Caco-2 (cell line): ENCODE data around the gene IKZF4. TPM values are rescaled to one million over a fixed set of nuclear protein-coding genes. Genes with fewer than 3 reads are reported as not detected.
A peak's percentile ranks its signal among the peaks of the same experiment; 100 is the strongest.

ENCODE experiments used
- BruUV-seq: library from RNA; stranded (reverse); fragments of 400-500 nt; replicated peaks from 2 replicates; lab custom pipeline; 2021; lab: Mats Ljungman, UMichigan
- CTCF ChIA-PET: fragments of 300-600 bp; sonication (Branson Sonifier 250); formaldehyde crosslinking; loops from one replicate; lab custom pipeline; 2022; ENCODE audit warnings: antibody characterized with exemption; lab: Charles Lee
- POLR2A ChIA-PET: fragments of 300-600 bp; sonication (Branson Sonifier 250); formaldehyde crosslinking; loops from one replicate; lab custom pipeline; 2022; ENCODE audit warnings: antibody characterized with exemption; lab: Charles Lee
- DNase-seq, 2 experiments: peaks; one replicate each; pipeline versions ENCODE4 v3.0.0 to v3.0.0-alpha.2; 2020 to 2022
- H3K27me3 ChIP-seq: replicated peaks from 2 replicates; pipeline ENCODE4 v1.6.0; 2011; ENCODE audit warnings: low read length; ENCODE audit not compliant: control insufficient read depth, insufficient read depth
- H3K36me3 ChIP-seq: 2 replicates; pipeline ENCODE4 v1.5.1; 2011; ENCODE audit warnings: low read length; ENCODE audit not compliant: control insufficient read depth, insufficient read depth
- H3K4me1 ChIP-seq: fragments of 250-450 bp; sonication (Bioruptor Pico); 2 replicates; pipeline ENCODE4 v1.5.1; 2020; ENCODE audit warnings: mild to moderate bottlenecking
- H3K4me3 ChIP-seq: 2 replicates; pipeline ENCODE4 v1.5.1; 2011; ENCODE audit warnings: low read depth, mild to moderate bottlenecking, control low read depth, low read length
- H3K9me3 ChIP-seq: fragments of 250-450 bp; sonication (Bioruptor Pico); 2 replicates; pipeline ENCODE4 v1.5.1; 2020; ENCODE audit warnings: mild to moderate bottlenecking, moderate library complexity
- H3K27ac Mint-ChIP-seq: one replicate; pipeline ENCODE4 v1.8.0; 2022; ENCODE audit warnings: mixed read lengths; ENCODE audit not compliant: unreplicated experiment
- H3K27me3 Mint-ChIP-seq: one replicate; pipeline ENCODE4 v1.8.0; 2022; ENCODE audit warnings: mixed read lengths; ENCODE audit not compliant: insufficient read depth, unreplicated experiment
- H3K36me3 Mint-ChIP-seq: one replicate; pipeline ENCODE4 v1.8.0; 2022; ENCODE audit warnings: mild to moderate bottlenecking, mixed read lengths; ENCODE audit not compliant: insufficient read depth, unreplicated experiment
- H3K4me1 Mint-ChIP-seq: one replicate; pipeline ENCODE4 v1.8.0; 2022; ENCODE audit warnings: low read depth, mixed read lengths; ENCODE audit not compliant: unreplicated experiment
- H3K4me3 Mint-ChIP-seq: one replicate; pipeline ENCODE4 v1.8.0; 2022; ENCODE audit warnings: mild to moderate bottlenecking, moderate library complexity, mixed read lengths; ENCODE audit not compliant: unreplicated experiment
- H3K9me3 Mint-ChIP-seq: one replicate; pipeline ENCODE4 v1.8.0; 2022; ENCODE audit warnings: mixed read lengths; ENCODE audit not compliant: unreplicated experiment
- CTCF ChIP-seq, 2 experiments: fragments of 200-600 bp in 1 of 2; IDR thresholded peaks; 1 replicate in 1 of 2; 2 replicates in 1 of 2; pipeline versions ENCODE4 v1.5.1 to v1.8.0; 2011 to 2022; ENCODE audit warnings: antibody characterized with exemption in 1 of 2, control low read depth in 1 of 2, inconsistent platforms in 1 of 2, low read depth in 1 of 2, low read length in 1 of 2, mild to moderate bottlenecking in 1 of 2, moderate library complexity in 1 of 2; ENCODE audit not compliant: insufficient read depth in 1 of 2, severe bottlenecking in 1 of 2, unreplicated experiment in 1 of 2
- intact Hi-C: fragments of 100-400 bp; cut with micrococcal nuclease; formaldehyde crosslinking; loops from one replicate; pipeline ENCODE4 v1.10.0; 2022; ENCODE audit not compliant: unreplicated experiment
- total RNA-seq: library from RNA; stranded (reverse); gene quantifications from 2 replicates; pipeline ENCODE4 v1.2.3, GENCODE V29; 2022

IKZF4 gene
- total RNA-seq, 1 experiment from 2014 or later, result 15.7 TPM

- no peaks in the 10 kb centered on the region for H3K27me3 ChIP-seq
- Mint-ChIP-seq H3K4me3 (peak overlapping the region; percentile 89), H3K9me3 (no peaks in the 10 kb centered on the region), H3K27ac (peak overlapping the region; percentile 92), H3K36me3 (peaks cover 59% of the 10 kb centered on the region), H3K4me1 (peaks cover 14% of the 10 kb centered on the region), H3K27me3 (no peaks in the 10 kb centered on the region)
- peak; percentile 59 to 73 for DNase-seq
- TSS peak; percentile 44 for BruUV-seq
- peaks cover 24% of the 10 kb centered on the region for H3K4me1 ChIP-seq
- no peaks in the 10 kb centered on the region for H3K9me3 ChIP-seq
- H3K36me3 ChIP-seq, result peaks cover 13% of the 10 kb centered on the region
- intact Hi-C loops, result no loop called here
- CTCF ChIA-PET, result interaction anchor here (0.6 to 3.2 kb wide), 5 partner anchors 8 to 1745 kb away, joined by 3 to 12 read pairs (median 4); partner anchors contain the start of genes BLOC1S1 and PA2G4
- peak overlapping the region; percentile 74 for H3K4me3 ChIP-seq
- POLR2A ChIA-PET, result interaction anchor here (1.3 to 4.1 kb wide), 2 partner anchors 23 to 25 kb away, joined by 3 to 48 read pairs; partner anchors contain the start of gene PA2G4
- no peak for TF ChIP-seq CTCF (IDR thresholded peaks at IDR 0.05; ENCODE audit: insufficient read depth in 1 of 2, low read depth in 1 of 2, low read length in 1 of 2, severe bottlenecking in 1 of 2, unreplicated experiment in 1 of 2)
These were observed 59.8 kb downstream of the IKZF4 start for GRCh38 chr12:56080556-56081138.

GRCh38 chr12:56081393-56082347 lies 60.8 kb downstream of the IKZF4 start:
- BruUV-seq, result no TSS peak
- ChIA-PET POLR2A (interaction anchor here (0.6 to 4.1 kb wide), 4 partner anchors 15 to 36 kb away, joined by 3 to 48 read pairs (median 5); partner anchors contain the start of genes PA2G4 and ZC3H10), CTCF (interaction anchor here (0.8 to 3.2 kb wide), 2 partner anchors 23 to 45 kb away, joined by 3 to 12 read pairs; partner anchors contain the start of gene PA2G4)
- peak; percentile 79 to 87 for DNase-seq
- peak overlapping the region; percentile 74 for H3K4me3 ChIP-seq
- peak overlapping the region; percentile 89 for H3K4me3 Mint-ChIP-seq
- intact Hi-C loops, result no loop called here
- peaks cover 24% of the 10 kb centered on the region for H3K4me1 ChIP-seq
- no peaks in the 10 kb centered on the region for H3K9me3 ChIP-seq
- H3K36me3 Mint-ChIP-seq, result peaks cover 69% of the 10 kb centered on the region
- H3K27ac Mint-ChIP-seq, result peak overlapping the region; percentile 92
- H3K27me3 Mint-ChIP-seq, result no peaks in the 10 kb centered on the region
- H3K4me1 Mint-ChIP-seq, result peaks cover 22% of the 10 kb centered on the region
- H3K36me3 ChIP-seq, result peaks cover 17% of the 10 kb centered on the region
- no peaks in the 10 kb centered on the region for H3K27me3 ChIP-seq
- no peaks in the 10 kb centered on the region for H3K9me3 Mint-ChIP-seq
- no peak for TF ChIP-seq CTCF (IDR thresholded peaks at IDR 0.05; ENCODE audit: insufficient read depth in 1 of 2, low read depth in 1 of 2, low read length in 1 of 2, severe bottlenecking in 1 of 2, unreplicated experiment in 1 of 2)

GRCh38 chr12:56082382-56082781 lies 61.5 kb downstream of the IKZF4 start:
- no peaks in the 10 kb centered on the region for H3K9me3 Mint-ChIP-seq
- H3K27me3 ChIP-seq, result no peaks in the 10 kb centered on the region
- H3K4me3 Mint-ChIP-seq, result peak overlapping the region; percentile 89
- H3K36me3 Mint-ChIP-seq, result peaks cover 76% of the 10 kb centered on the region
- POLR2A ChIA-PET, result interaction anchor here (4.1 kb wide), 1 partner anchor 21 kb away, joined by 48 read pairs; the partner anchor contains the start of gene PA2G4
- no TSS peak for BruUV-seq
- intact Hi-C loops, result no loop called here
- H3K4me3 ChIP-seq, result peak overlapping the region; percentile 74
- no peak for DNase-seq
- peaks cover 24% of the 10 kb centered on the region for H3K4me1 ChIP-seq
- CTCF ChIA-PET, result interaction anchor here (3.2 kb wide), 1 partner anchor 22 kb away, joined by 12 read pairs; the partner anchor contains the start of gene PA2G4
- H3K4me1 Mint-ChIP-seq, result peaks cover 22% of the 10 kb centered on the region
- H3K27ac Mint-ChIP-seq, result peak overlapping the region; percentile 92
- TF ChIP-seq CTCF (IDR thresholded peaks at IDR 0.05; ENCODE audit: insufficient read depth in 1 of 2, low read depth in 1 of 2, low read length in 1 of 2, severe bottlenecking in 1 of 2, unreplicated experiment in 1 of 2), result no peak
- H3K27me3 Mint-ChIP-seq, result no peaks in the 10 kb centered on the region
- H3K9me3 ChIP-seq, result no peaks in the 10 kb centered on the region
- peaks cover 18% of the 10 kb centered on the region for H3K36me3 ChIP-seq
